ENCODE measurements around the gene RNU2-63P.
"Not testable (repeated sequence)": the region's sequence is repeated elsewhere in the genome, so short reads cannot be mapped to it uniquely, and the experiment has no call there.

The RNU2-63P gene

DNA sequence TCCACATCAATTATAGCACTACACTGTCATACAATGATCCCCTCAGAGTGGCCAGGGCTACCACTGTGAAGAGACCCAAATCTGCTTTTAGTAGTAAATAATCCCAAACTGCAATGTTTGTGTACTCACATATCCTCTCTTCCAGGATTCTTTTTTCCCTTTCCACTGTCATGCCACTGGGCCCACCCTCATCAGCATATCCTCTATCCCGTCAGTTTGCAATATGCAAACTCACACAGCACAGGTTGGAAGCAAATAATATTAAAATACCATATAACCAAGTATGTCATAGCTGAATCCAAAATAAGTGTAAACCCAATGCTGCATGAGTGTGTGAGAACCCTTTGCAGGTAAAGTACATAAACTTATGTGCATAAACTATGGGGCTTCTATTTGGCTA lies 28.9 kb downstream of the RNU2-63P start:
- DNase-seq = not testable (repeated sequence)

- DNase-seq = not testable (repeated sequence)
These were observed 30.4 kb downstream of the RNU2-63P start for GRCh38 chr2:87985902-87986301.

GRCh38 chr2:87981182-87981581 lies 35.2 kb downstream of the RNU2-63P start:
- DNase-seq = not testable (repeated sequence)

GRCh38 chr2:87972385-87972784 lies 44.0 kb downstream of the RNU2-63P start:
- DNase-seq = not testable (repeated sequence)

Measured in amygdala (tissue), 56 donors.